IPS-20b (cell line): ENCODE data around the gene FAM234B.
"Not testable (repeated sequence)": the region's sequence is repeated elsewhere in the genome, so short reads cannot be mapped to it uniquely, and the experiment has no call there.

Experiments used
- H3K27ac ChIP-seq: one replicate; pipeline ENCODE4 v1.5.1; 2013; ENCODE audit warnings: low read length
- H3K27me3 ChIP-seq: 2 replicates; pipeline ENCODE4 v1.6.1; 2013; ENCODE audit warnings: mild to moderate bottlenecking, low read length, inconsistent platforms; ENCODE audit not compliant: insufficient read depth
- H3K36me3 ChIP-seq: 2 replicates; pipeline ENCODE4 v1.6.1; 2013; ENCODE audit warnings: low read depth, mild to moderate bottlenecking, inconsistent platforms, low read length, moderate library complexity; ENCODE audit not compliant: insufficient read depth
- H3K4me1 ChIP-seq: 2 replicates; pipeline ENCODE4 v1.6.1; 2013; ENCODE audit warnings: mild to moderate bottlenecking, control low read depth, inconsistent platforms, low read length, moderate library complexity; ENCODE audit not compliant: insufficient read depth
- H3K4me3 ChIP-seq: 2 replicates; pipeline ENCODE4 v1.5.1; 2013; ENCODE audit warnings: mild to moderate bottlenecking, low read length, inconsistent platforms
- H3K9ac ChIP-seq: 2 replicates; pipeline ENCODE4 v1.6.1; 2013; ENCODE audit warnings: low read depth, mild to moderate bottlenecking, inconsistent platforms, low read length, moderate library complexity
- H3K9me3 ChIP-seq: 2 replicates; pipeline ENCODE4 v1.6.1; 2013; ENCODE audit warnings: mild to moderate bottlenecking, low read depth, low read length, inconsistent platforms; ENCODE audit not compliant: insufficient read depth

Gene FAM234B

DNA sequence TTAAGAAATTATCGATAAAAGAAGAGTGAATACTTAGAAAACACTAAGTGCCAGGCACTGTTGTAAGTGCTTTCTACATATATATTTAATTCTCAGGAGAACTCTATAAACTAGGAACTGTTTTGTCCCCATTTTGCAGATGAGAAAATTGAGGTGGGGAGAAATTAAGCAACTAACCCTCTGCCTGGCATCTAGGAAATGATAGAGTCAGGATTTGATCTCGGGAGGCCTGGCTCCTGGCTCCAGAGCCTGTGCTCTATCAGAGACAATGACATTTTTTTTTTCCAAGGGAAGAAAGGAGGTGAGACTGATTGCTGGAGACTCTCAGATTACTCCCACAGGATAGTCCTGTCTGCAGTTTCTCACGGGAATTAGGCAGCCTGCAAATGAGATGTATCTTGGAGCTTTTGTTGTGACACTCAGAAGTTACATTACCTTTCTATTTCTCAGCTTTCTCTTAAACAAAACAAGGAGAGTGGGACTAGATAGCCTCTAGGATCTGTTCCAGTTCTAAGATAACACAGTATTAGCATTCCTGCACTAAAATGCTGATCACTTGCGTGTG, 1.4 kb upstream of the FAM234B start:
- Histone ChIP-seq H3K9me3 (no peaks in the 10 kb centered on the region), H3K27ac (no peak overlapping the region), H3K36me3 (no peaks in the 10 kb centered on the region), H3K27me3 (peaks cover 14% of the 10 kb centered on the region), H3K9ac (no peak overlapping the region), H3K4me3 (no peak overlapping the region), H3K4me1 (peaks cover 13% of the 10 kb centered on the region; the same call in 1 of the 2 replicates)

DNA sequence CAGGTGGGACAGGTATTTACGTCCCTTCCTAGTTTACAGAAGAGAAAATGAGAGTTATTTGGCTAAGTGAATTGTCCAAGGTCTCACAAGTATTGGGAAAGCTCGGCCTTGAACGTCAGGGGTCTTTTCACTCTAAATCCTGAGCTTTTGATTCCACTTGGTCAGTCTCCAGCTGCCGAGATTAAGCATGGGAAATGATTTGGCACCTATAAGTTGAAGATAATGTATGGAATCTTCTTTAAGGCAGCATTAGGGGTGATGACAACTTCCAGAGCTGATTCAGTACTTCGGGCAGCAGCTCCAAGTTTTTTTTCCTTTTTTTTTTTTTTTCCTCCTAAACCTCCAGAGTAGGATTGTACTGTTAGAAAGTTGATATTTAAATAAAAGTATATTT, 722 bp downstream of the FAM234B start:
- H3K27me3 ChIP-seq, result peaks cover 14% of the 10 kb centered on the region
- no peak overlapping the region for H3K27ac ChIP-seq
- H3K4me1 ChIP-seq, result peaks cover 19% of the 10 kb centered on the region
- H3K4me3 ChIP-seq, result peak overlapping the region; percentile 94
- H3K9me3 ChIP-seq, result no peaks in the 10 kb centered on the region
- no peaks in the 10 kb centered on the region for H3K36me3 ChIP-seq
- H3K9ac ChIP-seq, result peak overlapping the region; percentile 73; the same call in 1 of the 2 replicates

DNA sequence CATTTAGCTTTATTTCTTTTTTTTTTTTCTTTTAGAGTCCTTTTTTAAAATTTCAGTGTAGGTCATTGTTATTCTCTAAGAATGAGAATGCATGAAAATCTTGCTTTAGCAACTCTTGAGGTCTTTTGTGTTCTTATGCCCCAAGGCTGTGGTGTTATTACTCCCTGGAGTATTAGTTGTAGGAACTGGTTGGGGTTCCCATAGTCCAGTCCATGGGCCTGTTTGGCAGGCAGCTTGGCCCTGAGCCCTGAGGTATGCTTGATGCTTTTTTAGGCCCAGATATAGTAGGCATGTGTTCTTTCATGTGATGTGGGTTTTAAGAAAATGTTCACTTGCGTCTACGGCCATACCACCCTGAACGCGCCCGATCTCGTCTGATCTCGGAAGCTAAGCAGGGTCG, 1.6 kb downstream of the FAM234B start:
- peaks cover 14% of the 10 kb centered on the region for H3K27me3 ChIP-seq
- H3K9me3 ChIP-seq, result no peaks in the 10 kb centered on the region
- H3K36me3 ChIP-seq, result no peaks in the 10 kb centered on the region
- H3K27ac ChIP-seq, result no peak overlapping the region
- H3K4me3 ChIP-seq, result 0 out of 2 replicates have a peak overlapping the region, but pooled peaks have one; percentile 94
- peaks cover 25% of the 10 kb centered on the region for H3K4me1 ChIP-seq
- H3K9ac ChIP-seq, result no peak overlapping the region

DNA sequence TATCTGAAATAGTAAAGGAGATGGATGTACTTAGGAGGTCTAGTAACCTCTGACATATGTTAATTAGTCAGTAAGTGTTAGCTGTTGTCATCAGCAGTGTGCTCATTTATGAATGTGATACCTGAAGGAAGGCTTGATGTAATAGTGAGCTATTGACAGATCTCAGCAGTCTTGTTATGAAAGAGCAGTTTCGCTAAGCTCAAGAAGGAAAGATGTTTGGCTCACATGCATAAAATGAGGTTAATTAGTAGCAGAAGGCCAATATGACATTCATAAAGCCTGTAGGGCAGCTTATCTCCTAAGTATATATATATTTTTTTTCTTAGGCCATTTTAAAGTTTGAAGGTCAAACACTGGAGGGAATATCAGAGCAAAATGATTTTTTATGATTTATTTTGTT, 2.8 kb downstream of the FAM234B start:
- no peak overlapping the region for H3K4me3 ChIP-seq
- H3K9me3 ChIP-seq, result no peaks in the 10 kb centered on the region
- peaks cover 14% of the 10 kb centered on the region for H3K27me3 ChIP-seq
- H3K9ac ChIP-seq, result no peak overlapping the region
- no peak overlapping the region for H3K27ac ChIP-seq
- H3K4me1 ChIP-seq, result peaks cover 29% of the 10 kb centered on the region
- no peaks in the 10 kb centered on the region for H3K36me3 ChIP-seq

DNA sequence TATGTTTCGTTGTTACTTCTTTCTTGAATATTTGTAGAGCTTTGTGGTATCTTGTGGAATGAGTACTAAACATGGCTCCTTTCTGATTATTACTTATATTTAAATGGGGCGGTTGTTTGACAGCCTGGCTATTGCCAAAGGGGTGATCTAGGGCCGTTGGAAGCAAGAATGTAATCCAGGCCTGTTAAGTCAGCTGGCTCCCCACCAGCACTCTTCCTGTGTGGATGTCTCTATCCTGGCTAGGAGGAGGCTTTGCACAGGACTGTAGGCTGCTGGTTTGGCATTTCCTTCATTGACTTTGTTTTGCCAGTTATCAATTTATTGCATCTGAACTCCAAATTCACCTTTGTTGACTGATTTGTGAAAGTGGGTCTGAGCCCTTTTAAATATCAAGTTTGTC, 5.6 kb downstream of the FAM234B start:
- Histone ChIP-seq H3K27ac (no peak overlapping the region), H3K9me3 (peaks cover 19% of the 10 kb centered on the region), H3K9ac (no peak overlapping the region), H3K4me3 (no peak overlapping the region), H3K27me3 (no peaks in the 10 kb centered on the region), H3K36me3 (peaks cover 5% of the 10 kb centered on the region; the same call in 1 of the 2 replicates), H3K4me1 (peaks cover 27% of the 10 kb centered on the region)

DNA sequence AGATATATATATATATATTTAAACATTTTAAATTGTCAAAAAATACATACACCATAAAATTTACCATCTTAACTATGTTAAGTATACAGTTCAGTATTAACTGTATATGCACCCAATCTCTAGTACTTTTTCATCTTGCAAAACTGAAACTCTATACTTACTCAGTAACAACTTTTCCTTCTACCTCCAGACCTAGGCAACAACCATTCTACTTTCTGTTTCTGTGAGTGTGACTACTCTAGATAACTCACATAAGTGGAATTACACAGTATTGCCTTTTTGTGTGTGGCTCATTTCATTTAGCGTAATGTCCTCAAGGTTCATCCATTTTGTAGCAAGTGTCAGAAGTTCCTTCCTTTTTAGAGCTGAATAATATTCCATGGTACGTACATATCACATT, 8.2 kb downstream of the FAM234B start:
- H3K27ac ChIP-seq, result no peak overlapping the region
- H3K27me3 ChIP-seq, result no peaks in the 10 kb centered on the region
- H3K9me3 ChIP-seq, result peaks cover 19% of the 10 kb centered on the region

DNA sequence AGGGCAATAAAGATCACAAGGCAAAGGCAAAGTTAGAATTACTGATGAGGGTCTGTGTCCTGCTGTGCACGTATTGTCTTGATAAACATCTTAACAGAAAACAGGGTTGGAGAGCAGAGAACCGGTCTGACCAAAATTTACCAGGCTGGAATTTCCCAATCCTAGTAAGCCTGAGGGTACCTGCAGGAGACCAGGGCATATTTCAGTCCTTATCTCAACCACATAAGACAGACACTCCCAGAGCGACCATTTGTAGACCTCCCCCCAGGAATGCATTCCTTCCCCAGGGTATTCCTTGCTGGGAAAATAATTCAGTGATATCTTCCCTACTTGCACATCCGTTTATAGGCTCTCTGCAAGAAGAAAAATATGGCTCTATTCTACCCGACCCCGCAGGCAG, 9.4 kb downstream of the FAM234B start:
- Histone ChIP-seq H3K4me1 (peaks cover 24% of the 10 kb centered on the region), H3K9me3 (peaks cover 19% of the 10 kb centered on the region), H3K36me3 (peaks cover 30% of the 10 kb centered on the region)
- not testable (repeated sequence) for H3K4me3 ChIP-seq, H3K27me3 ChIP-seq, H3K9ac ChIP-seq, H3K27ac ChIP-seq

More for the DNA sequence above, 8.2 kb downstream of the FAM234B start:
- Histone ChIP-seq H3K9ac (no peak overlapping the region), H3K4me3 (no peak overlapping the region; the same call in 1 of the 2 replicates), H3K36me3 (peaks cover 20% of the 10 kb centered on the region), H3K4me1 (peaks cover 24% of the 10 kb centered on the region)

DNA sequence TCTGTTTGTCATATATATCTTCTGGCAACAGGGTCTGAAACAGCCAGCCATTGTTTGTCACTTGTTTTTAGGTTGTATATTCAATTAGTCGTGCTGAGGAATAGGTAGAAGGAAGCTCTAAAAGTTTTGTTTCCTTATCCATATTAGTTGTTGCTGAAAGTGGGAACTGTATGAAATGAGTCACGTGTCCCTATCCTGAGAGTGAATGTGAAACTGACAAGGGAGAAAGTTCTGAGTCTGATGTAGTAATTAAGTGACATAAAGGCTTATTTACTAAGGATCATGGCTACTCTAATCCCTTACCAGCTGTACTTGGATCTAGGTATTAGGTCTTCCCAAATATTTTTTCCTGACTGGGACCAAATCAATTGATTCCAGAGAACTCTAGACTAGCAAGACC, 16.4 kb downstream of the FAM234B start:
- no peaks in the 10 kb centered on the region; the same call in 1 of the 2 replicates for H3K4me1 ChIP-seq
- H3K9ac ChIP-seq, result no peak overlapping the region
- H3K27ac ChIP-seq, result no peak overlapping the region
- no peak overlapping the region for H3K4me3 ChIP-seq
- no peaks in the 10 kb centered on the region for H3K27me3 ChIP-seq
- peaks cover 74% of the 10 kb centered on the region for H3K36me3 ChIP-seq
- no peaks in the 10 kb centered on the region for H3K9me3 ChIP-seq

DNA sequence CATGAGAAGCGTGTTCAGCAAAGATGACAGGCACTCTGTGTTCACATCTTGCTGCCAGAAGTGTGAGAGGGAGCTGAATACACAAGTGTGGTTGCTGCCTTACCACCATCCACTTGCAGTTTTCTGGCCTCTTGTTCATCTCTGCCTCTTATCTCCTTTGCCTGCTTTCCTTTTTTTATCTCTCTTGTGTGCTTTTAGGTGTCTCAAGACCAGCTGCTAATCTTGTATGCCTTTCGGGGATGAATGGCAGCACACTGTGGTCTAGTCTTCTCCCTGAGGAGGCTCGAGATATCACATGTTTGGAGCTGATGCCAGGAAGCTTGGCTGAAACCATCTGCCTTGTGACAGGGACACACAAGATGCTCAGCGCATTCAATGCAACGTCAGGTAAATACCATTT, 17.2 kb downstream of the FAM234B start:
- H3K36me3 ChIP-seq, result peaks cover 67% of the 10 kb centered on the region
- H3K9me3 ChIP-seq, result no peaks in the 10 kb centered on the region
- H3K4me1 ChIP-seq, result no peaks in the 10 kb centered on the region
- no peak overlapping the region for H3K27ac ChIP-seq
- no peak overlapping the region for H3K4me3 ChIP-seq
- H3K9ac ChIP-seq, result no peak overlapping the region
- H3K27me3 ChIP-seq, result no peaks in the 10 kb centered on the region

DNA sequence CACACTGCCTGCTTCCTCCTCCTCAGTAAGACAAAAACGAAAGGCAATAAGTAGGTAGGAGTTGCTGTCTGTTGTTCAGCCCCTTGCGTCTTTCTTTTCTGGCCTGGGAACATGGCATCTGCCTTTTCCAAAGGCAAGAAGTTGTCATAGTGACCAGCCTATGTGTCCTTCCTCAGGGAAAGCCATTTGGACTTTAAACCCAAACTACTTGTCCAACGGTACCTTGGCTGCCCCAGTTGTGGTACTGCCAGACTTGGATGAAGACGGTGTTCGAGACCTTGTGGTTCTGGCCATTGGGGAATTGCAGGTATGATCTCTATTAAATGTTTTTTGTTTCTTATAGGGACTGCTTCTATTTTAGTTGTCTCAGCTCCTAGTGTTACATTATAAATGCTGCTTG, 18.5 kb downstream of the FAM234B start:
- Histone ChIP-seq H3K27me3 (no peaks in the 10 kb centered on the region), H3K4me1 (no peaks in the 10 kb centered on the region), H3K9me3 (no peaks in the 10 kb centered on the region), H3K27ac (no peak overlapping the region), H3K4me3 (no peak overlapping the region), H3K36me3 (peaks cover 75% of the 10 kb centered on the region), H3K9ac (no peak overlapping the region)

DNA sequence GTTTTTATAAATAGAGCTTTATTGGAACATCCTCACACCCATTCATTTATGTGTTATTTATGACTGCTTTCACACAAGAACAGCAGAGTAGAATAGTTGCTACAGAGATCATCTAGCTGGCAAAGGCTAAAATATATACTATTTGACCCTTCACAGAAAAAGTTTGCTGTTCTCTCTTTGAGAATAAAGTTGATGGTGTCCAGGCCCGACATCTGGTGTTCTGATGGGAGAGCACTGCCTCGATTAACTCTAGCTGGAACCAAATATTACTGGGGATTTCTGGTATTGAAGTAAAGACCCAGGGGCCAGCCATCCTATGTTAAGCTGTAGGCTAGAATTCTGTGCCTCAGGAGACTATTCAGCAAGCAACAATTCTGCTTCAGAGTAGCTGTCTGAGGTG, 21.8 kb downstream of the FAM234B start:
- Histone ChIP-seq H3K27ac (no peak overlapping the region), H3K9me3 (no peaks in the 10 kb centered on the region), H3K4me3 (no peak overlapping the region), H3K36me3 (peaks cover 73% of the 10 kb centered on the region), H3K4me1 (no peaks in the 10 kb centered on the region), H3K27me3 (no peaks in the 10 kb centered on the region), H3K9ac (no peak overlapping the region)

DNA sequence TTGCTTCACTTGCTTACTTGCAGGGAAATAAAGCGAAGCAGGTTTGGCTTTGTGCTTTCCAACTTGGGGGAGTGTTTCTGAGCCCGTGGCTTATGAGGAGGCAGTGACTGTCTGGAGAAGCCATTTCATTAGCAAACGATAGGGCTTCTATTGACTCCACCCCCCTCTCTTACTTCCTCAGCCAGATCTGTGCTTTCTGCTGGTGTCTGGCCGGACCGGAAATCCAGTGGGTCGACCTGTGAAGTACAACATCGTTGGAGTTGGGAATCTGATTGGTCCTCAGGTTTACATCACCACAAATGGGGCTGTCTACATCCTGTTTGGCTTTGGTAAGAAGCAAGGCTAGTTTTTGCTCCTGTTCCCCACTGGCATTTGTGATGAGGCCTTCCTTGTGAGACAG, 22.3 kb downstream of the FAM234B start:
- H3K36me3 ChIP-seq, result peaks cover 73% of the 10 kb centered on the region
- H3K27ac ChIP-seq, result no peak overlapping the region
- H3K9me3 ChIP-seq, result no peaks in the 10 kb centered on the region
- H3K27me3 ChIP-seq, result no peaks in the 10 kb centered on the region
- no peak overlapping the region for H3K4me3 ChIP-seq
- H3K4me1 ChIP-seq, result no peaks in the 10 kb centered on the region
- H3K9ac ChIP-seq, result no peak overlapping the region
